Neural progenitor cell (in vitro differentiated cells): ENCODE results near the gene RASGRF1. TPM values are rescaled to one million over a fixed set of nuclear protein-coding genes. Genes with fewer than 3 reads are reported as not detected.

Experiments
- DNase-seq: peaks from one replicate; pipeline ENCODE4 v3.0.0-alpha.2; 2016; ENCODE audit warnings: low spot score
- H2AFZ ChIP-seq: fragments of 200-600 bp; sonication (generic); replicated peaks from 2 replicates; pipeline ENCODE4 v1.6.1; 2016; ENCODE audit warnings: antibody characterized with exemption
- H3F3A ChIP-seq: fragments of 200-600 bp; sonication (generic); 2 replicates; pipeline ENCODE4 v1.6.1; 2016; ENCODE audit warnings: antibody characterized with exemption, low read depth
- H3K27ac ChIP-seq: fragments of 200-600 bp; sonication (generic); 2 replicates; pipeline ENCODE4 v1.5.1; 2016; ENCODE audit warnings: mild to moderate bottlenecking
- H3K27me3 ChIP-seq: fragments of 200-600 bp; sonication (generic); 2 replicates; pipeline ENCODE4 v1.6.1; 2016; ENCODE audit warnings: mild to moderate bottlenecking, moderate library complexity
- H3K36me3 ChIP-seq: fragments of 200-600 bp; sonication (generic); 2 replicates; pipeline ENCODE4 v1.5.1; 2016
- H3K4me1 ChIP-seq: fragments of 200-600 bp; sonication (generic); 2 replicates; pipeline ENCODE4 v1.6.1; 2016; ENCODE audit warnings: mixed run types
- H3K4me2 ChIP-seq: fragments of 200-600 bp; sonication (generic); 2 replicates; pipeline ENCODE4 v1.6.1; 2016
- H3K4me3 ChIP-seq: fragments of 200-600 bp; sonication (generic); 2 replicates; pipeline ENCODE4 v1.5.1; 2016
- H3K79me2 ChIP-seq: fragments of 200-600 bp; sonication (generic); 2 replicates; pipeline ENCODE4 v1.6.1; 2016; ENCODE audit warnings: low read depth
- H3K9ac ChIP-seq: fragments of 200-600 bp; sonication (generic); 2 replicates; pipeline ENCODE4 v1.6.1; 2016
- H3K9me3 ChIP-seq: fragments of 200-600 bp; sonication (generic); 2 replicates; pipeline ENCODE4 v1.5.1; 2016; ENCODE audit warnings: low read depth
- H4K20me1 ChIP-seq: fragments of 200-600 bp; sonication (generic); 2 replicates; pipeline ENCODE4 v1.6.1; 2016; ENCODE audit warnings: low read depth
- H3K27ac Mint-ChIP-seq: 3 replicates; pipeline ENCODE4 v1.8.0; 2021; ENCODE audit warnings: mixed read lengths
- H3K27me3 Mint-ChIP-seq: 2 replicates; pipeline ENCODE4 v1.8.0; 2022; ENCODE audit warnings: low read depth, mild to moderate bottlenecking, inconsistent platforms, moderate library complexity, mixed read lengths; ENCODE audit not compliant: insufficient read depth
- H3K36me3 Mint-ChIP-seq: 3 replicates; pipeline ENCODE4 v1.8.0; 2021; ENCODE audit warnings: mixed read lengths
- H3K4me1 Mint-ChIP-seq: 3 replicates; pipeline ENCODE4 v1.8.0; 2021; ENCODE audit warnings: mixed read lengths
- H3K4me3 Mint-ChIP-seq: 3 replicates; pipeline ENCODE4 v1.8.0; 2021; ENCODE audit warnings: mild to moderate bottlenecking, moderate library complexity, mixed read lengths
- H3K9me3 Mint-ChIP-seq: 3 replicates; pipeline ENCODE4 v1.8.0; 2020; ENCODE audit warnings: mixed read lengths
- CTCF ChIP-seq: fragments of 200-600 bp; sonication (generic); IDR thresholded peaks from 2 replicates; pipeline ENCODE4 v1.5.1; 2017; ENCODE audit warnings: antibody characterized with exemption, mild to moderate bottlenecking
- EZH2 ChIP-seq: fragments of 200-600 bp; sonication (generic); IDR thresholded peaks from 2 replicates; pipeline ENCODE4 v1.6.1; 2017; ENCODE audit warnings: antibody characterized with exemption, mild to moderate bottlenecking, moderate library complexity
- EZH2phosphoT487 ChIP-seq: fragments of 200-600 bp; sonication (generic); IDR thresholded peaks from 2 replicates; pipeline ENCODE4 v1.6.1; 2017; ENCODE audit warnings: antibody characterized with exemption
- total RNA-seq: library from RNA; depleted of rRNA; stranded (reverse); fragments of >200 nt; gene quantifications from 2 replicates; pipeline ENCODE4 v1.2.3, GENCODE V29; 2015; ENCODE audit warnings: low replicate concordance

RASGRF1 gene
- total RNA-seq, 1 donor from 2014 or later = 0.22 TPM

- Mint-ChIP-seq H3K27me3 (no peaks in the 10 kb centered on the region), H3K4me1 (no peaks in the 10 kb centered on the region), H3K9me3 (peaks cover 3% of the 10 kb centered on the region), H3K27ac (no peak overlapping the region), H3K4me3 (no peak overlapping the region), H3K36me3 (no peaks in the 10 kb centered on the region)
- no peak overlapping the region for H3K4me3 ChIP-seq
- no peak overlapping the region for H2AFZ ChIP-seq
- H3K9ac ChIP-seq = no peak overlapping the region
- no peaks in the 10 kb centered on the region for H4K20me1 ChIP-seq
- H3K9me3 ChIP-seq = no peaks in the 10 kb centered on the region
- no peak overlapping the region for H3K4me2 ChIP-seq
- no peaks in the 10 kb centered on the region for H3K36me3 ChIP-seq
- DNase-seq = no peak
- H3K79me2 ChIP-seq = no peaks in the 10 kb centered on the region
- TF ChIP-seq EZH2phosphoT487 (no peak), CTCF (no peak), EZH2 (no peak)
- H3K27ac ChIP-seq = no peak overlapping the region
- no peaks in the 10 kb centered on the region for H3K27me3 ChIP-seq
- no peaks in the 10 kb centered on the region for H3F3A ChIP-seq
- H3K4me1 ChIP-seq = no peaks in the 10 kb centered on the region
These were observed 32.4 kb upstream of the RASGRF1 start for GRCh38 chr15:79122991-79123390.

- no peaks in the 10 kb centered on the region for H3K36me3 ChIP-seq
- no peaks in the 10 kb centered on the region for H3K79me2 ChIP-seq
- H4K20me1 ChIP-seq = no peaks in the 10 kb centered on the region
- H2AFZ ChIP-seq = no peak overlapping the region
- Mint-ChIP-seq H3K9me3 (no peaks in the 10 kb centered on the region), H3K27ac (no peak overlapping the region), H3K27me3 (no peaks in the 10 kb centered on the region), H3K36me3 (no peaks in the 10 kb centered on the region), H3K4me1 (no peaks in the 10 kb centered on the region), H3K4me3 (no peak overlapping the region)
- no peak overlapping the region for H3K9ac ChIP-seq
- H3K27me3 ChIP-seq = no peaks in the 10 kb centered on the region
- H3F3A ChIP-seq = no peaks in the 10 kb centered on the region
- no peak overlapping the region for H3K4me3 ChIP-seq
- no peak overlapping the region for H3K4me2 ChIP-seq
- no peak for DNase-seq
- H3K9me3 ChIP-seq = no peaks in the 10 kb centered on the region
- H3K4me1 ChIP-seq = no peaks in the 10 kb centered on the region
- no peak for TF ChIP-seq EZH2phosphoT487
- no peak for TF ChIP-seq CTCF
- TF ChIP-seq EZH2 = no peak
- no peak overlapping the region for H3K27ac ChIP-seq
These were observed 31.8 kb upstream of the RASGRF1 start for GRCh38 chr15:79122391-79122790.

- H3K36me3 Mint-ChIP-seq = no peaks in the 10 kb centered on the region
- no peak overlapping the region for H2AFZ ChIP-seq
These were observed 31.0 kb upstream of the RASGRF1 start for GRCh38 chr15:79121571-79121970.

More at GRCh38 chr15:79121571-79121970, 31.0 kb upstream of the RASGRF1 start:
- no peak overlapping the region for H3K27ac Mint-ChIP-seq
- Histone ChIP-seq H3K4me1 (no peaks in the 10 kb centered on the region), H3K9ac (no peak overlapping the region), H3K27ac (no peak overlapping the region), H3K79me2 (no peaks in the 10 kb centered on the region), H3K9me3 (no peaks in the 10 kb centered on the region), H4K20me1 (no peaks in the 10 kb centered on the region), H3K27me3 (no peaks in the 10 kb centered on the region), H3K4me2 (no peak overlapping the region), H3K4me3 (no peak overlapping the region), H3F3A (no peaks in the 10 kb centered on the region), H3K36me3 (no peaks in the 10 kb centered on the region)
- no peak overlapping the region for H3K4me3 Mint-ChIP-seq
- H3K4me1 Mint-ChIP-seq = no peaks in the 10 kb centered on the region
- TF ChIP-seq EZH2 (no peak), CTCF (no peak), EZH2phosphoT487 (no peak)
- H3K27me3 Mint-ChIP-seq = no peaks in the 10 kb centered on the region
- H3K9me3 Mint-ChIP-seq = no peaks in the 10 kb centered on the region
- DNase-seq = no peak
